COLO829 (cell line): ENCODE measurements around the gene GALNT13.

Source experiments
- DNase-seq: peaks from one replicate; pipeline ENCODE4 v3.0.0; 2012; ENCODE audit warnings: low spot score

Gene GALNT13

GRCh38 chr2:154484338-154485099, 612.8 kb downstream of the GALNT13 start:
- peak; percentile 6 for DNase-seq

GRCh38 chr2:154488801-154489200, 617.1 kb downstream of the GALNT13 start:
- DNase-seq: no peak

GRCh38 chr2:154489266-154489858, 617.6 kb downstream of the GALNT13 start:
- no peak for DNase-seq

GRCh38 chr2:154490530-154490929, 618.8 kb downstream of the GALNT13 start:
- no peak for DNase-seq

GRCh38 chr2:154495455-154495868, 623.7 kb downstream of the GALNT13 start:
- DNase-seq: no peak

- no peak for DNase-seq
These were observed 625.3 kb downstream of the GALNT13 start for GRCh38 chr2:154497019-154497418.
